Measurements from ENCODE around the gene MXRA8.

GRCh38 chr1:1309251-1310108, 48.9 kb downstream of the MXRA8 start:
- no peak for TF ChIP-seq CTCF (IDR thresholded peaks at IDR 0.05)
- TF ChIP-seq POLR2A (IDR thresholded peaks at IDR 0.05) = no peak
- peak in 1 of 2 donors; percentile 39 for TF ChIP-seq POLR2AphosphoS5 (IDR thresholded peaks at IDR 0.05; ENCODE audit: insufficient read depth in 1 of 2, low read depth in 1 of 2)

Measured in vagina (tissue), 2 donors.